ENCODE data around the gene INO80D.
"Not testable (repeated sequence)": the region's sequence is repeated elsewhere in the genome, so short reads cannot be mapped to it uniquely, and the experiment has no call there.

The INO80D gene

DNA sequence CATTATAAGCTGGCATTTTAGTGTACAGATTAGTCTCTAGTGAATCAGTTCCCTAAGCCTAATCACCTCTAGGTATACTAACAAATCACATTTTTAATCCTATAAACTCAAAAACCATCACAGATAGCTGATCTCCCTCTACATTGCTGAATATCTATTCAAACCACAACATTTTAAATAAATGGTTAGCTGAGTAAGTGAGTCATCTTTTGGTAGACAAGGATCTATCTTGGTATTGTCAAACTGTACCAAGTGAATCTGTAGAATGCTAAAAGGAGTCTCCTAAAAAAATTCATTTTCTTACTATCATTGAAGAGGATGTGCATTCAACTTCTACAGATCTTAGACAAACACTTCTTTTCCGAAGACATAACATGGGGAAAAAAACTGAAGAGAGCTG lies 40.7 kb downstream of the INO80D start:
- no peak for DNase-seq (ENCODE audit: extremely low read depth, low read depth)
- TF ChIP-seq, protein P1, sequence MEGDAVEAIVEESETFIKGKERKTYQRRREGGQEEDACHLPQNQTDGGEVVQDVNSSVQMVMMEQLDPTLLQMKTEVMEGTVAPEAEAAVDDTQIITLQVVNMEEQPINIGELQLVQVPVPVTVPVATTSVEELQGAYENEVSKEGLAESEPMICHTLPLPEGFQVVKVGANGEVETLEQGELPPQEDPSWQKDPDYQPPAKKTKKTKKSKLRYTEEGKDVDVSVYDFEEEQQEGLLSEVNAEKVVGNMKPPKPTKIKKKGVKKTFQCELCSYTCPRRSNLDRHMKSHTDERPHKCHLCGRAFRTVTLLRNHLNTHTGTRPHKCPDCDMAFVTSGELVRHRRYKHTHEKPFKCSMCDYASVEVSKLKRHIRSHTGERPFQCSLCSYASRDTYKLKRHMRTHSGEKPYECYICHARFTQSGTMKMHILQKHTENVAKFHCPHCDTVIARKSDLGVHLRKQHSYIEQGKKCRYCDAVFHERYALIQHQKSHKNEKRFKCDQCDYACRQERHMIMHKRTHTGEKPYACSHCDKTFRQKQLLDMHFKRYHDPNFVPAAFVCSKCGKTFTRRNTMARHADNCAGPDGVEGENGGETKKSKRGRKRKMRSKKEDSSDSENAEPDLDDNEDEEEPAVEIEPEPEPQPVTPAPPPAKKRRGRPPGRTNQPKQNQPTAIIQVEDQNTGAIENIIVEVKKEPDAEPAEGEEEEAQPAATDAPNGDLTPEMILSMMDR (IDR thresholded peaks at IDR 0.05; ENCODE audit: low read depth, low read length) = no peak

DNA sequence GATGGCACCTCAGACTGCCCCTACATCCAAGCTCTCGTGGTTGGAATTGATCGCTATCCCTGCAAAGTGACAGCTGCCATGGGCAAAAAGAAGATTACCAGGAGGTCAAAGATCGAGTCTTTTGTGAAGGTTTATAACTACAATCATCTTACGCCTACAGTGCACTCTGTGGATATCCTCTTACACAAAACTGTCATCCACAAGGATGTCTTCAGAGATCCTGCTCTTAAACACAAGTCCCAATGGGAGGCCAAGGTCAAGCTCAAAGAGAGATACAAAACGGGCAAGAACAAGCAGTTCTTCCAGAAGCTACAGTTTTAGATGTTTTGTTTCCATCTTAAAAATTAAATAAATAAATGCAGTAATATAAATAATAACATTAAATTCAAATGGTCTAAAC lies 45.4 kb downstream of the INO80D start:
- no peak for DNase-seq (ENCODE audit: extremely low read depth, low read depth)
- TF ChIP-seq, protein P1 (IDR thresholded peaks at IDR 0.05; ENCODE audit: low read depth, low read length) = no peak

DNA sequence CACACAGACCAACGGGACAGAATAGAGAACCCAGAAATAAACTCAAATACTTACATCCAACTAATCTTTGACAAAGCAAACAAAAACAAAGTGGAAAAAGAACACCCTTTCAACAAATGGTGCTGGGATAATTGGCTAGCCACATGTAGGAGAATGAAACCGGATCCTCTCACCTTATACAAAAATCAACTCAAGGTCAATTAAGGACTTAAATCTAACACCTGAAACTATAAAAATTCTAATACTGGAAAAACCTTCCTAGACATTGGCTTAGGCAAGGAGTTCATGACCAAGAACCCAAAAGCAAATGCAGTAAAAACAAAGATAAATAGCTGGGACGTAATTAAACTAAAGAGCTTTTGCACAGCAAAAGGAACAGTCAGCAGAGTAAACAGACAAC lies 50.6 kb downstream of the INO80D start:
- DNase-seq (ENCODE audit: extremely low read depth, low read depth) = not testable (repeated sequence)

DNA sequence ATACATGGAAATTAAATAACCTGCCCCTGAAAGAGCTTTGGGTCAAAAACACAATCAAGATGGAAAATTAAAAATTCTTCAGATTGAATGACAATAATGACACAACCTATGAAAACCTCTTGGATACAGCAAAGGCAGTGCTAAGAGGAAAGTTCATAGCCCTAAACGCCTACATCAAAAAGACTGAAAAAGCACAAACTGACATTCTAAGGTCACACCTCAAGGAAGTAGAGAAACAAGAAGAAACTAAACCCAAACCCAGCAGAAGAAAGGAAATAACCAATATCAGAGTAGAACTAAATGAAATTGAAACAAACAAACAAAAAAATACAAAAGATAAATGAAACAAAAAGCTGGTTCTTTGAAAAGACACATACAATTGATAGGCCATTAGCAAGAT lies 52.5 kb downstream of the INO80D start:
- DNase-seq (ENCODE audit: extremely low read depth, low read depth) = not testable (repeated sequence)

DNA sequence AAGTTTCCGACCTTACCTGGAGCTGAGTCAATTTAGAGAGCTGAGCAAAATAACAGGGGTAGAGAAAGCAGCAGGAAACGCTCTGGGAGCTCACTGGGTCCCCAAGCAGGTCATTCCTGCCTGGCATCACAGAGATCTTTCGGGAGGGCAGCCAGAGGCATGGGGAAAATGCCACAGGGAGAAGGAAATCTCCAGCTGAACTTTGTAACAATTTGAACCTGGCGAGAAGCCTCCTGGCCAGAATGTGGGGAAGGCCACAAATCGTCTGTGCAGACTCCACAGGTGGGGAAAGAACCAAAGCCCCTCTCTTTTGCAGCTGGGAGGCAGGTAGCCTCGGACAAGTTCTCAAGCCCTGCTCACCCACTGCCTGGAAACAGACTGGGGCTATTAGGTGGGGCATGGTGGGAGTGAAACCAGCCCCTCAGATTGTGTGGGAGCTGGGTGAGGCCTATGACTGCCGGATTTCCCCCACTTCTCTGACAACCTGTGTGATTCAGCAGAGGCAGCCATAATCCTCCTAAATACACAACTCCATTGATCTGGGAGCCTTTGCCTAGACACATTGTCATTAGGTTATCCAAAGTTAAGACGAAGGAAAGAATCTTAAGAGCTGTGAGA lies 53.9 kb downstream of the INO80D start:
- TF ChIP-seq, protein P1 (IDR thresholded peaks at IDR 0.05; ENCODE audit: low read depth, low read length) = no peak
- DNase-seq (ENCODE audit: extremely low read depth, low read depth) = no peak

DNA sequence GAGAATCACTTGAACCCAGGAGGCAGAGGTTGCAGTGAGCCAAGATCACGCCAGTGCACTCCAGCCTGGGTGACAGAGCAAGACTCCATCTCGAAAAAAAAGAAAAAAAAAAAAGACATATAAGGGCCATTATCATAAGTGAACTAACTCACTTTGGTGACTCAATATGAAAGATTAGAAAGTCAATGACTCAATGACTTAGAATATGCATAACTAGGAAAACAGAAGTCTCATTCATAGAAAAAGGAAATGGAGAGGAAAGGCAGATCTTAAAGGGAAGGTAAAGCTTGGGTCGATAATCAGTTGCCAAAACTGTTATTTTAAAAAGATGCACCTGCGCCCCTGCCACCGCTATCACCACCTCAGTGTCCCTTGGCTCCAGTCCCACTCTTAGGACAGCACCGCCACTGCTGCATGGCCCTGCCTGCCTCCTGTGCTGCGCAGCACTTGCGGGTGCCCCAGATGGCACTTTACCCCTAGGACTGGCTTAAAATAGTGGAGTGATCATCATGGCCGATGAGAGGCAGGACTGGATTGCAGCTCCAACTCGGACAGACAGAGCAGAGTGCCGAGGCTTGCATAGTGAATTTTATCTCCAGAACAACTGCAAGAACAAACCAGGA lies 54.7 kb downstream of the INO80D start:
- no peak for DNase-seq (ENCODE audit: extremely low read depth, low read depth)
- TF ChIP-seq, protein P1 (IDR thresholded peaks at IDR 0.05; ENCODE audit: low read depth, low read length) = no peak

DNA sequence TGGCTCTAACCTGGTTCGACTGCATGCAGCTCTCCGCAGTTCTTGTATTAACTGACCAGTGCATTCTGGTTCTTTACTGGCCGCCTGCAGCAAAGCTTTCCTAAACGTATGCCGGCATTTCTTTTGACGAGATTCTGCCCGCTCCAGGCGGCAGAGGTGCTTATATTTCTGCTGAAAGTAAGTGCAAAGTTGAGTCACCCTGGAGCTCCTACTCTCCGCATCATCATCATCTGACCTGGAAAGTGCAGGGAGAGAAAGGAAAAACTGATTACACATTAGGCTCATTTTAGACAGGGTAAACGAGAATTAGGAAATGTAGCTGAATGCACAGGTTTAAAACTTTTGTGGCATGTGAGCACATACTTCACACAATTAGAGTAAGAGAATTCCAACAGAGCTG lies 57.9 kb downstream of the INO80D start:
- DNase-seq (ENCODE audit: extremely low read depth, low read depth) = no peak
- TF ChIP-seq, protein P1 (IDR thresholded peaks at IDR 0.05; ENCODE audit: low read depth, low read length) = no peak

DNA sequence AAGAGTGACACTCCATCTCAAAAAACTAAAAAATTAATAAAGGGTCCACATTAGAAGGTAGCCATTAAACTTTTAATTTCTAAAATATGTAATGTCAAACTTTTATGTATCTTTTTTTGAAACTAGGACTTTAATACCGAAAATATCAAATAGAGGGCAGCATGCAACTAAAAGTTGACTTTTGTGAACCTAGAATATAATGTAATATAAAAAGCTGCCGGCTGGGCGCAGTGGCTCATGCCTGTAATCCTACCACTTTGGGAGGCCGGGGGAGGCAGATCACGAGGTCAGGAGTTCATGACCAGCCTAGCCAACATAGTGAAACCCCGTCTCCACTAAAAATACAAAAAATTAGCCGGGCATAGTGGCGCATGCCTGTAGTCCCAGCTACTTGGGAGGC lies 62.8 kb downstream of the INO80D start:
- DNase-seq (ENCODE audit: extremely low read depth, low read depth) = no peak
- TF ChIP-seq, protein P1 (IDR thresholded peaks at IDR 0.05; ENCODE audit: low read depth, low read length) = no peak

All from AG09319 (cell line).